NCI-H345 treated with DMSO at 0.1 percent for 48 hours (cell line): ENCODE measurements around the gene LUC7L2.
"Not testable (repeated sequence)": the region's sequence is repeated elsewhere in the genome, so short reads cannot be mapped to it uniquely, and the experiment has no call there.

Experiments used
- DNase-seq: peaks from one replicate; lab custom pipeline; 2025; ENCODE audit not compliant: unreplicated experiment; lab: John Stamatoyannopoulos, UW

Gene LUC7L2

DNA sequence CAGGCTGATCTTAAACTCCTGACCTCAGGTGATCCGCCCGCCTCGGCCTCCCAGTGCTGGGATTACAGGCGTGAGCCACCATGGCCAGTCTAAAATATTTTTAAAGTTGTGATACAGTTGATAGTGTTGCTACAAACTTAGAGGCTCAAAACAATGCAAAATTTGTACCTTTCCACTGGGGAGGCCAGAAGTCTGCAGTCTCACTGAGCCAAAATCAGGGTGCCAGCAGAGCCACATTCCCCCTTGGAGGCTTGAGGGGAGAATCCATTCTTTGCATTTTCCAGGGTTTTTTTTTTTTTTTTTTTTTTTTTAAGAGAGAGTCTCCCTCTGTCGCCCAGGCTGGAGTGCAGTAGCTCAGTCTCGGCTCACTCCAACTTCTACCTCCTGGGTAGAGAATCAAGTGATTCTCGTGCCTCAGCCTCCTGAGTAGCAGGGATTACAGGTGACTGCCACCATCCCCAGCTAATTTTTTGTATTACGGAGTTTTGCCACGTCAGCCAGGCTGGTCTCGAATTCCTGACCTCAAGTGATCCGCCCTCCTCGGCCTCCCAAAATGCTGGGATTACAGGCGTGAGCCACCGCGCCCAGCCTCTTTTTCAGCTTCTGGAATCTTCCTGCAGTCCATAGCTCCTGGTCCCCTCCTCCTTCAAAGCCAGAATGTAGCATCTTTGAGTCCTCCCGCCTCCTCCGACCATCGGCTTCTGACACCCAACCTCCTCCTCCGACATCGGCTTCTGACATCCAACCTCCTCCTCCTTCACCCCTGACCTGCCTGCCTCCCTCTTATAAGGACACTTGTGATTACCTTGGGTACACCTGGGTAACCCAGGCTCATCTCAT is 86.6 kb downstream of the LUC7L2 start:
- DNase-seq = no peak

DNA sequence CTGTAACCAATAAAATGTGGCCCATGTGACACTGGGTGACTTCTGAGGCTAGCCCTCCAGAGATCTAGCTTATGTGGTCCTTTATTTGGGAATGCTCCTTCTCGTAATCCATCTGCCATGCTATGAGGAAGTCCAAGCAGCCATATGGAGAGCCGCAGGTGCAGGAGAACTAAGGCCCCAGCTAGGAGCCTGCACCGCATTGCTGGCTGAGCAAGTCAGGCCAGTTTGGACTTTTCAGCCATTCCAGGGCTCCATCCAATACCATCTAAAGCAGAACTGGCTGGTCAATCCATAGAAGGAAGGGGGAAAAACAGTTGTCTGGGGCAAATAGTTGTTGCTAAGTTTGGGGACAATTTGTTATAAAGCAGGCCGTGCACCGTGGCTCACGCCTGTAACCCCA is 91.2 kb downstream of the LUC7L2 start:
- DNase-seq = no peak

DNA sequence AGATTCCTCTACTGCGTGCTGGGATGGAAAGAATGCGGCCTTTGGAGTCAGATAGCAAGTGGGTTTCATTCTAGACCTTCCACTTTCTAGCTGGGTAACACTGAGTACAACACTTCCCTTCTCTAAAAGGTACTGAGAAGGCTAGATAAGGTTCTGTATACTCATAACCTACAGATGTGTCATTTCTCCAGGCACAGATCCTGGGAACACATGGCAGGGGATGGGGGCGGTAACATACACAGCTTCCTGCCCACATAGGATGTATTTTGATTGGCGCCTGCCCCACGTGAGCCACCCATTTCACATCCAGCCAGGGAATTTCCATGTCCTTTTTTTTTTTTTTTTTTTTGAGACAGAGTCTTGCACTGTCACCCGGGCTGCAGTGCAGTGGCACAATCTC is 91.9 kb downstream of the LUC7L2 start:
- no peak for DNase-seq

DNA sequence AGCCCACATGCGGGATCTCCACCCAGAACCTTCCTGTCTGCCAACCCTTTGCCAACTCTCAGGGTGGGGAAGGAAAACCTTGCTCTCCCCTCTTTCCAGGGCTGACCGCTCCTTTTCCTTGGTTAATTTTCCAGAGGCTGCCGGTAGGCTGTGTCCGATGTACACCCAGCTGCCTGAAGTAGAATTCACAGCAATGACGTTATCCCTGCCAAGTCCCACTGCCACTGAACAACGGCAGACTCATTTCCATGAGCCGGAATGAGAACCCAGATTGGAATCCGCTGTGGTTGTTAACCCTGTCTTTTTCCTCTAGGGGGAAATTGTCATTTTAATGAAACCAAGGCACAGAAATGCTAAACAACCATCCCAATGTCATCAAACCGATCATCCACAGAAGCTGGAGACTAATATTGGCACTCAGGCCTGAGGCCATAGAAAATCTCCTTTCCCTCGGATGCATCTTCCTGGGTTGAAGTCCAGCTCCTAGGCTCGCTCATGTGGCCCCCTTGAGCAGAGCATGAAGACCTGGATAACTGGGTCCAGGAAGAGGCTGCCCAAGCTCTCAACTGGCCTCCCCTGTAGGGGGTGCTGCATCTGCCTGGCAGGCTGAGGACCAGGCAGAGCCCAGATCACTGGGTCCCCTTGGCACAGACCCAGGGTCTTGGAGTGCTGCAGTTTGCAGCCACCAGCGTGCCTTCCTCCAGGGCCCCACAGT is 93.4 kb downstream of the LUC7L2 start:
- DNase-seq = no peak

DNA sequence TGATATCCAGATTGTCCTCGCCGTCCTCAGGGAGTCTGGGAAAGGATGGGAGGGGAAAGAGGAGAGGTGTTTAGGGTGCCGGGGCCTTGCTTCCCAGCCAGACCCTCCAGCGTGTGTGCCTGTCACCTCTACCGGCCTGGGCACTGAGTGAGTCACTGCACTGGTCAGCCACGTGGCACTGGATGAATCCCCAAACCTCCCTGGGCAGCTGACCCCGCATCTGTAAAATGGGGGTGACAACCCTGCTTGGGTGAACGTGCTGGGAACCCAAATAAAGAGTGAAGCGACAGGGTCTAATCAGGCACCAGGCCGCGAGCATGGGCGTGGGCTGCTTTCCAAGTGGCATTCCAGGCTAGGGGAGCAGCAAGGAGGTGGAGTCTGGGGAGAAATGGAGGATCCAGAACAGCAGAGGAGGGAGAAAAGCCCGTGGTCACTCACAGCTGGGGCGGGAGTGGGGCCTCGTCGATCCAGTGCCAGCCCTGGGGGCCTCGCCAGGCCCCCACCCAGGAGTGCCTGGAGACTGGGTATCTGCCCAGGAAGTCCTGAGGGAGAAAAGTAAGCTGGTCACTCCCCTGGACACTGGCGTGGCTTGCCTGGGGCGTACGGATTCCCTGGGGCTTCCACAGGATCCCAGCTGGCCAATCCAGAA is 94.1 kb downstream of the LUC7L2 start:
- DNase-seq = no peak

DNA sequence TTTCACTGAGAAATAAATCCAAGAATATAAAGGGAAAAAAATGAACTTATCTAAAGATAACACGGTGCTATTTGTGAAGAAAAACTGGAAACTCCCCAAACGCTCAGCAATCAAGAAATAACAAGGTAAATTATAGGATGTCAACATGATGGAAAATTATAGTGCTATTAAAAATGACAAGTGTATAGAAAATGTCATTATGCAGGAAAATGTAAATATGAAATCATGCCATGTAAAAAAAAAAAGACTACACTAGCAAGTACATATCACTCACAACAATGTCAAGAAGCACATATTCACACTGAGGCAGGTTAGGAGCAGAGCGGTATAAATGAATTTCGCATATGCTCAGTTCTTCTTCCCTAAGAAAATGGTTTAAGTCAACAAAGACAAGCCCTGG is 96.1 kb downstream of the LUC7L2 start:
- DNase-seq = no peak

DNA sequence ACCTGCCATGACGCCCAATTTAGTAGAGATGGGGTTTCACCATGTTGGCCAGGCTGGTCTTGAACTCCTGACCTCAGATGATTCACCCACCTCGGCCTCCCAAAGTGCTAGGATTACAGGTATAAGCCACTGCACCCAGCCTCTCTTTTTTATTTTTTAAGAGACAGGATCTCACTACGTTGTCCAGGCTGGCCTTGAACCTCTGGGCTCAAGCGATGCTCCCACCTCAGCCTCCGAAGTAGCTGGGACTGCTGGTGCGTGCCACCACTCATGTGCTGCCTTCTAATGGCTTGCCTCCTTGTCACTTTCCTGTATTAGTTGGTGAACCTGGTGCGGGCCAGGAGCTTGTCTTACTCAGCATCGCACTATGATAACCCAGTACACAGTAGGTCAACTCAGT is 96.8 kb downstream of the LUC7L2 start:
- DNase-seq = no peak

DNA sequence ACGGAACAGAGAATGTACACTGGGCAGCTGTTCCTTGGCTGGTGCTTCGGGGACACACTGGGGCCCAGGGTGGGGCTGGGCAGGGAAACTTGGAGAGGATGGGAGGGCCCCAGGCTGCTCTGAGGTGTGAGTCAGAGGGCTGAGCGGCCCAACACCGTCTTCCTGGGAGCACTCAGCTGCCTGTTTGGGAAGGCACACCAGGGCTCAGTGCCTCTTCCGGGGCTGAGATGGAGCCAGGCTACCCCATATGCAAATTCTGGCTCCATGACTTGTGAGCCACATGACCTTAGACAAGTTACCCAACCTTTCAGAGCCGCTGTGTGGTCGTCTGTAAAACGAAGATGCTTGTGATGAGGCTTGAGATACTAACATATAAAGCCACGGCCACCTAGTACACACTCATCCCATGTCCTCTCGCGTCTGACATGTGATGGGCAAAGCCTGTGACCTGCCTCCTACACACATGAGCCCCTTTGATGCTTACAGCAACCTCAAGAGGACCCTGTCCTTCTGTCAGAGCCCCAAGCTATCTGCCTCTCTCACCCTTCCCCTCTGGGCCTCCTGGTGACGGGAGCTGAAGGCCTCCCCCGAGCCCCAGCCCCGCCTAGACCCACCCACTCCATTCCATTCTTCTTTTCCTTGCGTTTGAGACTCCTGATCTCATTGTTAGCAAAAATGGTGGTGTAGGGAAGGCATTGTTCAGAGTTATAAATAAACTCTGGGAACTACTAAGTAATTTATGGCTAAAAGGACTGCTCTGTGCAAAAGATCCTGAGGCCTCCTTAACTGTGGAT is 97.7 kb downstream of the LUC7L2 start:
- no peak for DNase-seq

DNA sequence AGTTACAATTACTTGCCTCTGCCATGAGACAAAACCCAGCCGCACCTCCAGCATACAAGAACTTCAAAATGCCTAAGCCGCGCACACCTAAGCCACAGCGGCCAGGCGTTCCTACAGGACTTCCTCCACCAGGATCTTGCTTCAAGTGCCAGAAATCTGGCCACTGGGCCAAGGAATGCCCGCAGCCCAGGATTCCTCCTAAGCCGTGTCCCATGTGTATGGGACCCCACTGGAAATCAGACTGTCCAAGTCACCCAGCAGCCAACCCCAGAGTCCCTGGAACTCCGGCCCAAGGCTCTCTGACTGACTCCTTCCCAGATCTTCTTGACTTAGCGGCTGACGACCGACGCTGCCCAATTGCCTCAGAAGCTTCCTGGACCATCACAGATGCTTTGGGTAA is 103.7 kb downstream of the LUC7L2 start:
- DNase-seq = not testable (repeated sequence)

DNA sequence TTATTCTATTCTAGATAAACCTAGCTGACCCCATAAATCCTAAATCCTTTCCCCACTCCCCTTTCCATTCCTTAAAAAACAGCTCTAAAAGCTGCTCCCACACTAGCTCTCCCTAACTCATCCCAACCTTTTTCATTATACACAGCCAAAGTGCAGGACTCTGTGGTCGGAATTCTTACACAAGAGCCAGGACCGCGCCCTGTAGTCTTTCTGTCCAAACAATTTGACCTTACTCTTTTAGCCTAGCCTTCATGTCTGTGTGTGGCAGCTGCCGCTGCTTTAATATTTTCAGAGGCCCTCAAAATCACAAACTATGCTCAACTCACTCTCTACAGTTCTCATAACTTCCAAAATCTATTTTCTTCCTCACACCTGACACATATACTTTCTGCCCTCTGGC is 104.8 kb downstream of the LUC7L2 start:
- not testable (repeated sequence) for DNase-seq

DNA sequence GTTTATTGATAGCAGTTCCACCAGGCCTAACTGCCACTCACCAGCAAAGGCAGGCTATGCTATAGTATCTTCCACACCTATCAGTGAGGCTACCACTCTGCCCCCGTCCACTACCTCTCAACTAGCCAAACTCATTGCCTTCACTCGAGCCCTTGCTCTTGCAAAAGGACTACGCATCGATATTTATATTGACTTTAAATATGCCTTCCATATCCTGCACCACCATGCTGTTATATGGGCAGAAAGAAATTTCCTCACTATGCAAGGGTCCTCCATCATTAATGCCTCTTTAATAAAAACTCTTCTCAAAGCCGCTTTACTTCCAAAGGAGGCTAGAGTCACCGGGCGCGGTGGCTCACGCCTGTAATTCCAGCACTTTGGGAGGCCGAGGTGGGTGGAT is 105.4 kb downstream of the LUC7L2 start:
- DNase-seq = not testable (repeated sequence)

DNA sequence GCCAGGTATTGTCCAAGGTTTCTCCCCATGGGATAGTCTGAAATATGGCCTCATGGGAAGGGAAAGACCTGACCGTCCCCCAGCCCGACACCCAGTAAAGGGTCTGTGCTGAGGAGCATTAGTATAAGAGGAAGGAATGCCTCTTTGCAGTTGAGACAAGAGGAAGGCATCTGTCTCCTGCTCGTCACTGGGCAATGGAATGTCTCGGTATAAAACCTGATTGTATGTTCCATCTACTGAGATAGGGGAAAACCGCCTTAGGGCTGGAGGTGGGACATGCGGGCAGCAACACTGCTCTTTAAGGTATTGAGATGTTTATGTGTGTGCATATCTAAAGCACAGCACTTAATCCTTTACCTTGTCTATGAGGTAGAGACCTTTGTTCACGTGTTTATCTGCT is 108.0 kb downstream of the LUC7L2 start:
- not testable (repeated sequence) for DNase-seq

DNA sequence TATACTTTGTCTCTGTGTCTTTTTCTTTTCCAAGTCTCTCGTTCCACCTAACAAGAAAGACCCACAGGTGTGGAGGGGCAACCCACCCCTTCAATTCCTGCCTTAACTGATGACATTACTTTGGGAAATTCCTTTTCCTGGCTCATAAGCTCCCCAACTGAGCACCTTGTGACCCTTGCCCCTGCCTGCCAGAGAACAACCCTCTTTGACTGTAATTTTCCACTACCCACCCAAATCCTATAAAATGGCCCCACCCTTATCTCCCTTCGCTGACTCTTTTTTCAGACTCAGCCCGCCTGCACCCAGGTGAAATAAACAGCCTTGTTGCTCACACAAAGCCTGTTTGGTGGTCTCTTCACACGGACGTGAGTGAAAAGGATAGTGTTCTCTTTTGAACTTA is 108.6 kb downstream of the LUC7L2 start:
- DNase-seq = not testable (repeated sequence)

DNA sequence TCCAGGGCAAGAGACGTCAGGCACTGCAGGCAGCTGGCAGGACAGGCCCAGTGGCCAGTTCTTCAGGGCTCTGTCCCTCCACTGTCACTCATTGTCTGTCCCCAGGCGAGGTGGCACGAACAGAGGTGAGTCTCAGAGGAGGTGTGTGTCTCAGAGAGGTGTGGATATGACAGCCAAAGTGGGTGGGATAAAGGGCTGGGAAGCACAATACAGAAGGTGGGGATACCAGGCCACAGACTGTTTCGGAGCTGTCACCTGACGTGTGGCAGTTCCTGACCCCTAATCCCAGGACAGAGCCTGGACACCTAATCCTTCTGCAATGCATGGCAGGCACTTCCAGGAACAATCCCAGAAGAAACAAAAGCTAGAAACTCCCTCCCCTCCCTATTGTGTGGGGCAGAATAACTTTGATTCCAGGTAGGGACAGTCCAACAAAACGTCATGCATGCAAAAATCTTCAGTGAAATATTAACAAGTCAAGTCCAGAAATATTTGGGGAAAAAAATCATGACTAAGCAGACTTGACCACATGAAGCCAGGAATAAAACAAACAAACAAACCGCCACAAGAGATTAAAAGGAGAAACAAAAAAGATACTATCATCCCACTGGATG is 112.2 kb downstream of the LUC7L2 start:
- DNase-seq = no peak
